Panc1 (cell line): ENCODE data around the gene CALM1.

ENCODE experiments used
- POLR2AphosphoS5 ChIP-seq: IDR thresholded peaks from 2 replicates; pipeline ENCODE4 v1.6.1; 2012; ENCODE audit warnings: mild to moderate bottlenecking, low read depth, low read length, moderate library complexity
- REST ChIP-seq, 2 experiments: IDR thresholded peaks; 2 replicates each; pipeline ENCODE4 v1.6.1; 2011 to 2012; ENCODE audit warnings: low read depth in 2 of 2, control low read depth in 1 of 2, low read length in 1 of 2, mild to moderate bottlenecking in 1 of 2, moderate library complexity in 1 of 2; ENCODE audit not compliant: insufficient read depth in 1 of 2
- SIN3A ChIP-seq: IDR thresholded peaks from 2 replicates; pipeline ENCODE4 v1.6.1; 2012; ENCODE audit warnings: low read depth, mild to moderate bottlenecking, low read length, moderate library complexity, borderline replicate concordance; ENCODE audit not compliant: insufficient read depth
- TF ChIP-seq, protein P1 (sequence below): fragments of 450-650 bp; IDR thresholded peaks from 2 replicates; pipeline ENCODE4 v1.5.1; 2017; ENCODE audit warnings: mild to moderate bottlenecking

DNA sequence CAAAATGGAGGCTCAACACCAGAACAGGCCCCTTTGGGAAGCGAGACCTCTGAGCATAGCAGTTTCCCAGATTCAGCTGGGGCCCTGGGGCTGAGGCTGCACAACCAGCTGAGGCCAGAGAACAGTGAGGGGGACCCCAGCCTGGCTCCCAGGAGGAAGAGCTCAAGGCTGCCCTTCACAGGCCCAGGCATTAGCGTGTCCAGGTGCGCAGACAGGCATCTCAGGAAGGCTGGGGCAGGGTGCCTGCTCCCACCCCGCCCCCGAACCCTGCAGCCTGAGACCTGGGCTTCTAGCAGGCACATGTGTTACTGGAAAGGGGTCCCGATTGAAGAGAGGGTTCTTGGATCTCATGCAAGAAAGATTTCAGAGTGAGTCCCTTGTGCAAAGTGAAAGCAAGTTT is 27.2 kb downstream of the CALM1 start:
- TF ChIP-seq, protein P1, sequence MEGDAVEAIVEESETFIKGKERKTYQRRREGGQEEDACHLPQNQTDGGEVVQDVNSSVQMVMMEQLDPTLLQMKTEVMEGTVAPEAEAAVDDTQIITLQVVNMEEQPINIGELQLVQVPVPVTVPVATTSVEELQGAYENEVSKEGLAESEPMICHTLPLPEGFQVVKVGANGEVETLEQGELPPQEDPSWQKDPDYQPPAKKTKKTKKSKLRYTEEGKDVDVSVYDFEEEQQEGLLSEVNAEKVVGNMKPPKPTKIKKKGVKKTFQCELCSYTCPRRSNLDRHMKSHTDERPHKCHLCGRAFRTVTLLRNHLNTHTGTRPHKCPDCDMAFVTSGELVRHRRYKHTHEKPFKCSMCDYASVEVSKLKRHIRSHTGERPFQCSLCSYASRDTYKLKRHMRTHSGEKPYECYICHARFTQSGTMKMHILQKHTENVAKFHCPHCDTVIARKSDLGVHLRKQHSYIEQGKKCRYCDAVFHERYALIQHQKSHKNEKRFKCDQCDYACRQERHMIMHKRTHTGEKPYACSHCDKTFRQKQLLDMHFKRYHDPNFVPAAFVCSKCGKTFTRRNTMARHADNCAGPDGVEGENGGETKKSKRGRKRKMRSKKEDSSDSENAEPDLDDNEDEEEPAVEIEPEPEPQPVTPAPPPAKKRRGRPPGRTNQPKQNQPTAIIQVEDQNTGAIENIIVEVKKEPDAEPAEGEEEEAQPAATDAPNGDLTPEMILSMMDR = no peak
- TF ChIP-seq REST (IDR thresholded peaks at IDR 0.05; ENCODE audit: insufficient read depth in 1 of 2, low read depth in 2 of 2, low read length in 1 of 2) (no peak), POLR2AphosphoS5 (no peak), SIN3A (no peak)
